GM12878 (cell line): ENCODE data around the gene AXL. TPM values are rescaled to one million over a fixed set of nuclear protein-coding genes. Genes with fewer than 3 reads are reported as not detected.

Experiments used
- BACH1 ChIP-seq: fragments of 450-650 bp; IDR thresholded peaks from 2 replicates; pipeline ENCODE4 v1.6.1; 2017; ENCODE audit warnings: mild to moderate bottlenecking, borderline replicate concordance
- BHLHE40 ChIP-seq, 2 experiments: fragments of 450-650 bp in 1 of 2; IDR thresholded peaks; 2 replicates each; pipeline ENCODE4 v1.6.1; 2011 to 2017; ENCODE audit warnings: low read depth in 2 of 2, borderline replicate concordance in 1 of 2, improper control_type of control experiment in 1 of 2, low read length in 1 of 2, mild to moderate bottlenecking in 1 of 2
- CEBPZ ChIP-seq: fragments of 150-350 bp; IDR thresholded peaks from 2 replicates; pipeline ENCODE4 v1.6.1; 2016; ENCODE audit warnings: low read depth, low read length
- EED ChIP-seq: sonication (generic); IDR thresholded peaks from 2 replicates; pipeline ENCODE4 v1.6.1; 2016; ENCODE audit warnings: antibody characterized with exemption, low read depth
- HDAC2 ChIP-seq: fragments of 200-600 bp; sonication (generic); IDR thresholded peaks from 2 replicates; pipeline ENCODE4 v1.6.1; 2017
- JUND ChIP-seq: IDR thresholded peaks from 2 replicates; pipeline ENCODE4 v1.6.1; 2012; ENCODE audit warnings: low read depth, mild to moderate bottlenecking, low read length, improper control_type of control experiment, moderate library complexity
- MXI1 ChIP-seq: fragments of 150-350 bp; IDR thresholded peaks from 2 replicates; pipeline ENCODE4 v1.6.1; 2011; ENCODE audit warnings: low read depth, mild to moderate bottlenecking, inconsistent platforms, low read length, improper control_type of control experiment
- SKIL ChIP-seq: fragments of 450-650 bp; IDR thresholded peaks from 2 replicates; pipeline ENCODE4 v1.6.1; 2017; ENCODE audit warnings: mild to moderate bottlenecking, low read depth, inconsistent platforms; ENCODE audit not compliant: poor library complexity, severe bottlenecking
- YBX1 ChIP-seq: fragments of 450-650 bp; IDR thresholded peaks from 2 replicates; pipeline ENCODE4 v1.6.1; 2016; ENCODE audit warnings: antibody characterized with exemption
- ZNF217 ChIP-seq: fragments of 450-650 bp; IDR thresholded peaks from 2 replicates; pipeline ENCODE4 v1.6.1; 2017; ENCODE audit warnings: antibody characterized with exemption, mild to moderate bottlenecking
- ZNF622 ChIP-seq: fragments of 450-650 bp; IDR thresholded peaks from 2 replicates; pipeline ENCODE4 v1.6.1; 2017; ENCODE audit warnings: mild to moderate bottlenecking, inconsistent platforms
- polyA plus RNA-seq, 11 experiments: library from polyadenylated mRNA; depleted of rRNA in 4 of 11; unstranded in 6 of 11; stranded (reverse) in 5 of 11; fragments of >200 nt; fragmentation: Nextera tagmentation in 4 of 11; fragmentation: Illumina TruSeq in 1 of 11; extraction: Ambion mirVana in 4 of 11; extraction: Trizol in 1 of 11; gene quantifications; 1 replicate in 1 of 11; 2 replicates in 10 of 11; pipeline versions ENCODE4 v1.2.1 to v1.2.3, GENCODE V29; 2011 to 2016; ENCODE audit warnings: inconsistent platforms in 2 of 11, missing spikeins in 2 of 11, low read depth in 1 of 11
- total RNA-seq, 4 experiments: library from RNA; depleted of rRNA in 3 of 4; stranded (reverse); fragments of >200 nt in 3 of 4; fragmentation: Illumina TruSeq in 1 of 4; extraction: Trizol in 1 of 4; gene quantifications; 2 replicates each; pipeline versions ENCODE4 v1.2.1 to v1.2.3, GENCODE V29; 2013 to 2021
- TF ChIP-seq, protein P1 (sequence below): fragments of 450-650 bp; IDR thresholded peaks from 2 replicates; pipeline ENCODE4 v1.6.1; 2018; ENCODE audit warnings: mild to moderate bottlenecking, low read depth, moderate library complexity; ENCODE audit not compliant: partially characterized antibody
- TF ChIP-seq, protein P2 (sequence below): fragments of 450-650 bp; IDR thresholded peaks from 2 replicates; pipeline ENCODE4 v1.6.1; 2017; ENCODE audit warnings: mild to moderate bottlenecking, moderate library complexity

Gene AXL
- total and polyA plus RNA-seq, 10 of the 15 experiments (the other 5 are each of a cell fraction or from before 2014, with no cell fraction given), result under 0.01 to 0.33 (median 0.07) TPM; not detected in 4

DNA sequence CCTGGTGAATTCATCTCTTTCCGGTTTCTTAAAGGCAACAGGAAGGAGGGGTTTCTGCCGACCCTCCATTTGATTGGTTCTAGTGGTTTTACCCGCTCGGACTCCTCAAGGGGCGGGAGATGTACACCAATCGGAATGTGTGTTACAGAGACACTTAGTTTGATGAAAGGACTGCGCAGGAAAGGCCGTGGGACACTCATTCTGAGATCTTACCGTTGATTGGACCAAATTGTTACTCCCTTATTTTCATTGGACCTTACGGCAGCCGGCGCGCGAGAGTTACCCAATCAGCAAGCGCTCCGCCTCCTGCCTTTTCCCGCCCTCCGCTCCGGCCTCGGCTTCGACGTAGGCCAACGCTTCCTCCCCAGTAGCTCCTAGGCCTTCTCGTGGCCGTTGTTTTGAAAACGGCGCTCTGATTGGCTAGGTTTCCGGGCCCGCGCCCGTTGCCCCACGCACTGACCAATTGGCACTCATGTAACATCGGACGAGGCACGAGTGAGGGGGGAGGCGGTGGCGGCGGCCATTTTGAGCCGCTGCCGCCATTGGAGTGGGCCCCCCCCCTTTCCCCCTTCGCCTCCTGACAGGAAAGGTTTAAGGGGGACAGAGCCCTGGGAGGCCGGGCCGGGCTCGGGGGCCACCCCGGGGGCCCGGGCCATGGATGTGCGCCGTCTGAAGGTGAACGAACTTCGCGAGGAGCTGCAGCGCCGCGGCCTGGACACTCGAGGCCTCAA, 45.0 kb downstream of the AXL start, which contains the start of gene HNRNPUL1 (continued):
- TF ChIP-seq CEBPZ (peak; percentile 82), HDAC2 (no peak), BHLHE40 (IDR thresholded peaks at IDR 0.05; ENCODE audit: borderline replicate concordance in 1 of 2, low read depth in 2 of 2, low read length in 1 of 2) (peak; percentile 79 to 94; a peak in 3 of 4 replicates), YBX1 (no peak), BACH1 (no peak; the same call in 1 of the 2 replicates), MXI1 (peak; percentile 50; the same call in 1 of the 2 replicates), ZNF622 (no peak), SKIL (peak; percentile 88), JUND (no peak), ZNF217 (no peak), EED (no peak)
- TF ChIP-seq, protein P1, sequence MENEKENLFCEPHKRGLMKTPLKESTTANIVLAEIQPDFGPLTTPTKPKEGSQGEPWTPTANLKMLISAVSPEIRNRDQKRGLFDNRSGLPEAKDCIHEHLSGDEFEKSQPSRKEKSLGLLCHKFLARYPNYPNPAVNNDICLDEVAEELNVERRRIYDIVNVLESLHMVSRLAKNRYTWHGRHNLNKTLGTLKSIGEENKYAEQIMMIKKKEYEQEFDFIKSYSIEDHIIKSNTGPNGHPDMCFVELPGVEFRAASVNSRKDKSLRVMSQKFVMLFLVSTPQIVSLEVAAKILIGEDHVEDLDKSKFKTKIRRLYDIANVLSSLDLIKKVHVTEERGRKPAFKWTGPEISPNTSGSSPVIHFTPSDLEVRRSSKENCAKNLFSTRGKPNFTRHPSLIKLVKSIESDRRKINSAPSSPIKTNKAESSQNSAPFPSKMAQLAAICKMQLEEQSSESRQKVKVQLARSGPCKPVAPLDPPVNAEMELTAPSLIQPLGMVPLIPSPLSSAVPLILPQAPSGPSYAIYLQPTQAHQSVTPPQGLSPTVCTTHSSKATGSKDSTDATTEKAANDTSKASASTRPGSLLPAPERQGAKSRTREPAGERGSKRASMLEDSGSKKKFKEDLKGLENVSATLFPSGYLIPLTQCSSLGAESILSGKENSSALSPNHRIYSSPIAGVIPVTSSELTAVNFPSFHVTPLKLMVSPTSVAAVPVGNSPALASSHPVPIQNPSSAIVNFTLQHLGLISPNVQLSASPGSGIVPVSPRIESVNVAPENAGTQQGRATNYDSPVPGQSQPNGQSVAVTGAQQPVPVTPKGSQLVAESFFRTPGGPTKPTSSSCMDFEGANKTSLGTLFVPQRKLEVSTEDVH, result peak; percentile 96
- TF ChIP-seq, protein P2, sequence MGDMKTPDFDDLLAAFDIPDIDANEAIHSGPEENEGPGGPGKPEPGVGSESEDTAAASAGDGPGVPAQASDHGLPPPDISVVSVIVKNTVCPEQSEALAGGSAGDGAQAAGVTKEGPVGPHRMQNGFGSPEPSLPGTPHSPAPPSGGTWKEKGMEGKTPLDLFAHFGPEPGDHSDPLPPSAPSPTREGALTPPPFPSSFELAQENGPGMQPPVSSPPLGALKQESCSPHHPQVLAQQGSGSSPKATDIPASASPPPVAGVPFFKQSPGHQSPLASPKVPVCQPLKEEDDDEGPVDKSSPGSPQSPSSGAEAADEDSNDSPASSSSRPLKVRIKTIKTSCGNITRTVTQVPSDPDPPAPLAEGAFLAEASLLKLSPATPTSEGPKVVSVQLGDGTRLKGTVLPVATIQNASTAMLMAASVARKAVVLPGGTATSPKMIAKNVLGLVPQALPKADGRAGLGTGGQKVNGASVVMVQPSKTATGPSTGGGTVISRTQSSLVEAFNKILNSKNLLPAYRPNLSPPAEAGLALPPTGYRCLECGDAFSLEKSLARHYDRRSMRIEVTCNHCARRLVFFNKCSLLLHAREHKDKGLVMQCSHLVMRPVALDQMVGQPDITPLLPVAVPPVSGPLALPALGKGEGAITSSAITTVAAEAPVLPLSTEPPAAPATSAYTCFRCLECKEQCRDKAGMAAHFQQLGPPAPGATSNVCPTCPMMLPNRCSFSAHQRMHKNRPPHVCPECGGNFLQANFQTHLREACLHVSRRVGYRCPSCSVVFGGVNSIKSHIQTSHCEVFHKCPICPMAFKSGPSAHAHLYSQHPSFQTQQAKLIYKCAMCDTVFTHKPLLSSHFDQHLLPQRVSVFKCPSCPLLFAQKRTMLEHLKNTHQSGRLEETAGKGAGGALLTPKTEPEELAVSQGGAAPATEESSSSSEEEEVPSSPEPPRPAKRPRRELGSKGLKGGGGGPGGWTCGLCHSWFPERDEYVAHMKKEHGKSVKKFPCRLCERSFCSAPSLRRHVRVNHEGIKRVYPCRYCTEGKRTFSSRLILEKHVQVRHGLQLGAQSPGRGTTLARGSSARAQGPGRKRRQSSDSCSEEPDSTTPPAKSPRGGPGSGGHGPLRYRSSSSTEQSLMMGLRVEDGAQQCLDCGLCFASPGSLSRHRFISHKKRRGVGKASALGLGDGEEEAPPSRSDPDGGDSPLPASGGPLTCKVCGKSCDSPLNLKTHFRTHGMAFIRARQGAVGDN, result no peak
